Type B pancreatic cell (in vitro differentiated cells): ENCODE measurements around the gene MRPL58. TPM values are rescaled to one million over a fixed set of nuclear protein-coding genes. Genes with fewer than 3 reads are reported as not detected.

Experiments used
- DNase-seq: peaks from one replicate; pipeline ENCODE4 v3.0.0; 2021; ENCODE audit warnings: mixed read lengths; ENCODE audit not compliant: unreplicated experiment; ENCODE audit errors: extremely low spot score
- H3K27ac Mint-ChIP-seq: 2 replicates; pipeline ENCODE4 v1.8.0; 2021; ENCODE audit warnings: mild to moderate bottlenecking, mixed read lengths
- H3K27me3 Mint-ChIP-seq: 2 replicates; pipeline ENCODE4 v1.8.0; 2021; ENCODE audit warnings: mixed read lengths
- H3K36me3 Mint-ChIP-seq: 2 replicates; pipeline ENCODE4 v1.8.0; 2021; ENCODE audit warnings: mixed read lengths
- H3K4me1 Mint-ChIP-seq: one replicate; pipeline ENCODE4 v1.8.0; 2021; ENCODE audit warnings: mixed read lengths; ENCODE audit not compliant: unreplicated experiment
- H3K4me3 Mint-ChIP-seq: 2 replicates; pipeline ENCODE4 v1.8.0; 2021; ENCODE audit warnings: mild to moderate bottlenecking, mixed read lengths
- H3K9me3 Mint-ChIP-seq: 2 replicates; pipeline ENCODE4 v1.8.0; 2021; ENCODE audit warnings: mixed read lengths
- total RNA-seq: library from RNA; stranded (reverse); gene quantifications from 2 replicates; pipeline ENCODE4 v1.2.1, GENCODE V29; 2021; ENCODE audit warnings: low replicate concordance
- TF ChIP-seq, protein P1 (sequence below): fragments of 200-600 bp; sonication (generic); conservative IDR thresholded peaks from 2 replicates; pipeline ENCODE4 v1.5.0; 2021; ENCODE audit warnings: antibody characterized with exemption, mild to moderate bottlenecking

Gene MRPL58
- total RNA-seq, 1 donor from 2014 or later: 27.9 TPM

GRCh38 chr17:75012096-75012345, 449 bp upstream of the MRPL58 start:
- TF ChIP-seq, protein P1, sequence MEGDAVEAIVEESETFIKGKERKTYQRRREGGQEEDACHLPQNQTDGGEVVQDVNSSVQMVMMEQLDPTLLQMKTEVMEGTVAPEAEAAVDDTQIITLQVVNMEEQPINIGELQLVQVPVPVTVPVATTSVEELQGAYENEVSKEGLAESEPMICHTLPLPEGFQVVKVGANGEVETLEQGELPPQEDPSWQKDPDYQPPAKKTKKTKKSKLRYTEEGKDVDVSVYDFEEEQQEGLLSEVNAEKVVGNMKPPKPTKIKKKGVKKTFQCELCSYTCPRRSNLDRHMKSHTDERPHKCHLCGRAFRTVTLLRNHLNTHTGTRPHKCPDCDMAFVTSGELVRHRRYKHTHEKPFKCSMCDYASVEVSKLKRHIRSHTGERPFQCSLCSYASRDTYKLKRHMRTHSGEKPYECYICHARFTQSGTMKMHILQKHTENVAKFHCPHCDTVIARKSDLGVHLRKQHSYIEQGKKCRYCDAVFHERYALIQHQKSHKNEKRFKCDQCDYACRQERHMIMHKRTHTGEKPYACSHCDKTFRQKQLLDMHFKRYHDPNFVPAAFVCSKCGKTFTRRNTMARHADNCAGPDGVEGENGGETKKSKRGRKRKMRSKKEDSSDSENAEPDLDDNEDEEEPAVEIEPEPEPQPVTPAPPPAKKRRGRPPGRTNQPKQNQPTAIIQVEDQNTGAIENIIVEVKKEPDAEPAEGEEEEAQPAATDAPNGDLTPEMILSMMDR: no peak
- H3K4me3 Mint-ChIP-seq: peak overlapping the region; percentile 94
- peaks cover 8% of the 10 kb centered on the region for H3K36me3 Mint-ChIP-seq
- DNase-seq: no peak
- H3K9me3 Mint-ChIP-seq: no peaks in the 10 kb centered on the region
- H3K27me3 Mint-ChIP-seq: no peaks in the 10 kb centered on the region
- H3K27ac Mint-ChIP-seq: peak overlapping the region; percentile 91
- peaks cover 22% of the 10 kb centered on the region for H3K4me1 Mint-ChIP-seq

GRCh38 chr17:75013092-75013559, 656 bp downstream of the MRPL58 start:
- TF ChIP-seq, protein P1: no peak
- H3K36me3 Mint-ChIP-seq: peaks cover 11% of the 10 kb centered on the region
- H3K4me3 Mint-ChIP-seq: peak overlapping the region; percentile 94
- no peaks in the 10 kb centered on the region for H3K27me3 Mint-ChIP-seq
- peak overlapping the region; percentile 19 for H3K27ac Mint-ChIP-seq
- no peaks in the 10 kb centered on the region for H3K9me3 Mint-ChIP-seq
- peaks cover 22% of the 10 kb centered on the region for H3K4me1 Mint-ChIP-seq
- no peak for DNase-seq

DNA sequence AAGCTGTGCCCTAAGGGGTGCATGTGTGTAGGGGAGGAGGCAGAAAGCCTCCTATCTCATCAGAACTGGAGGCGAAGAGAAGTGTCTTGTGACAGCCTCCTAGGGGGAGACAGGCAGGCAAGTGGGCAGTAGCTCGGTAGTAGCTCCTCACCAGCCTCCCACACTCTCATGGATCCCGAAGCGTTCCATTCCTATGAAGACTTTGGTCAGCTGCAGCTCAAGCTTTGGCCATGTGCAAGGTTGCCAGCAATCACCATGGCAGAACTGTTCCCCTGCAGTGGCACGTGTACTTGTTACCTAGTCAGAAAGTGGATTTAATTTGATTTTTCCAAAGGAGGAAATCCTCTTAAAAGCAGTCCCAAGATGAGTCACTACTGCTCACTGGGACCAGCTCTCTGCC, 6.7 kb downstream of the MRPL58 start:
- Mint-ChIP-seq H3K27me3 (no peaks in the 10 kb centered on the region), H3K36me3 (peaks cover 17% of the 10 kb centered on the region), H3K4me3 (no peak overlapping the region), H3K4me1 (no peaks in the 10 kb centered on the region), H3K9me3 (no peaks in the 10 kb centered on the region), H3K27ac (peak overlapping the region; percentile 85)
- DNase-seq: no peak
- TF ChIP-seq, protein P1: no peak

- TF ChIP-seq, protein P1: no peak
- Mint-ChIP-seq H3K9me3 (no peaks in the 10 kb centered on the region), H3K4me3 (no peak overlapping the region), H3K27me3 (no peaks in the 10 kb centered on the region), H3K27ac (peak overlapping the region; percentile 85), H3K4me1 (no peaks in the 10 kb centered on the region), H3K36me3 (peaks cover 17% of the 10 kb centered on the region)
- no peak for DNase-seq
Observed at GRCh38 chr17:75019710-75020109, 7.2 kb downstream of the MRPL58 start.

- peak overlapping the region; percentile 76 for H3K4me3 Mint-ChIP-seq
- TF ChIP-seq, protein P1: no peak
- DNase-seq: no peak
- peaks cover 13% of the 10 kb centered on the region for H3K36me3 Mint-ChIP-seq
- no peaks in the 10 kb centered on the region for H3K9me3 Mint-ChIP-seq
- no peaks in the 10 kb centered on the region for H3K4me1 Mint-ChIP-seq
- no peaks in the 10 kb centered on the region for H3K27me3 Mint-ChIP-seq
- H3K27ac Mint-ChIP-seq: peak overlapping the region; percentile 85
Observed at GRCh38 chr17:75020331-75021110, 8.1 kb downstream of the MRPL58 start.
